Left lung (tissue), 10 donors: ENCODE results near the gene RNU5B-1. TPM values are rescaled to one million over a fixed set of nuclear protein-coding genes. Genes with fewer than 3 reads are reported as not detected.

ENCODE experiments used
- ATAC-seq: fragments of 200-7000 bp; cut with Tn5 transposase; one replicate; pipeline ENCODE4 v1.9.1; 2020; ENCODE audit warnings: moderate library complexity
- DNase-seq, 4 donors: peaks; one replicate each; pipeline ENCODE4 v3.0.0-alpha.2; 2013 to 2020
- H3K27ac ChIP-seq, 2 donors: fragments of 200-600 bp; sonication (generic) in 1 of 2; one replicate each; pipeline versions ENCODE4 v1.5.0 to v1.8.0; 2020 to 2021
- H3K27me3 ChIP-seq, 2 donors: fragments of 200-600 bp; sonication (generic) in 1 of 2; one replicate each; pipeline versions ENCODE4 v1.5.0 to v1.8.0; 2020 to 2021
- H3K36me3 ChIP-seq, 2 donors: fragments of 200-600 bp; sonication (generic) in 1 of 2; one replicate each; pipeline versions ENCODE4 v1.5.0 to v1.8.0; 2020 to 2021
- H3K4me1 ChIP-seq, 2 donors: fragments of 200-600 bp; one replicate each; pipeline ENCODE4 v1.8.0; 2021
- H3K4me3 ChIP-seq, 2 donors: fragments of 200-600 bp; sonication (generic) in 1 of 2; one replicate each; pipeline versions ENCODE4 v1.5.0 to v1.8.0; 2020 to 2021; ENCODE audit warnings: mild to moderate bottlenecking in 1 of 2
- H3K9me3 ChIP-seq, 2 donors: fragments of 200-600 bp; sonication (generic) in 1 of 2; one replicate each; pipeline versions ENCODE4 v1.5.0 to v1.8.0; 2020 to 2021
- intact Hi-C, 2 donors: fragments of 100-400 bp; cut with DNase I; formaldehyde crosslinking; loops; one replicate each; pipeline versions ENCODE4 v1.11.2 to v1.14.2; 2022
- polyA plus RNA-seq, 6 donors: library from polyadenylated mRNA; unstranded; fragments of 120-200 nt; gene quantifications; one replicate each; pipeline ENCODE4 v1.2.1, GENCODE V29; 2013; ENCODE audit not compliant: insufficient read length in 6 of 6
- total RNA-seq, 2 donors: library from RNA; stranded (reverse); fragmentation: NEBNext Ultra II Directional; extraction: Animal tissue kit (Norgen Biotek cat#: 25700); gene quantifications; one replicate each; pipeline ENCODE4 v1.2.1, GENCODE V29; 2021
- TF ChIP-seq, protein P1 (sequence below), 2 donors: fragments of 200-600 bp; sonication (generic) in 1 of 2; IDR thresholded peaks; one replicate each; pipeline versions ENCODE4 v1.5.0 to v1.8.0; 2021; ENCODE audit warnings: antibody characterized with exemption in 2 of 2
- donor health status: DM: no; HTN: yes; CAD: no.
- donor health status: DM: no; HTN: no; CAD: no.

Gene RNU5B-1
- total and polyA plus RNA-seq, 8 donors: 26.6 TPM; not detected in 7

DNA sequence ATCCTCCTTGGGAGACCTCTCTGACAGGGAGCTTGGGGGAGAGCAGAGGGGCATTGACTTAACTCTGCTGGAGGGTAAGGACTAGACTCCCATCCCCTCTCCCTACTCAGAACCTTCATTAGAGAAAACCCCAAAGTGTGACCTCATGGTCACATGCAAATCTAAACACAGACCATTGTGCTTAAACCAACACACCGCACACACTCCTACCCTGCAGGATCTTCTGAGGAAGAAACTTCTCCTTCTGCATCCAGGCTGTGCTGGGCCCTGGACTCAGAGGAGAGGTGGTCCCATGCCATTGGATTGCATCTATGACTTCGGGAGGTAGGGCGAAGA, 17.0 kb upstream of the RNU5B-1 start:
- TF ChIP-seq, protein P1, sequence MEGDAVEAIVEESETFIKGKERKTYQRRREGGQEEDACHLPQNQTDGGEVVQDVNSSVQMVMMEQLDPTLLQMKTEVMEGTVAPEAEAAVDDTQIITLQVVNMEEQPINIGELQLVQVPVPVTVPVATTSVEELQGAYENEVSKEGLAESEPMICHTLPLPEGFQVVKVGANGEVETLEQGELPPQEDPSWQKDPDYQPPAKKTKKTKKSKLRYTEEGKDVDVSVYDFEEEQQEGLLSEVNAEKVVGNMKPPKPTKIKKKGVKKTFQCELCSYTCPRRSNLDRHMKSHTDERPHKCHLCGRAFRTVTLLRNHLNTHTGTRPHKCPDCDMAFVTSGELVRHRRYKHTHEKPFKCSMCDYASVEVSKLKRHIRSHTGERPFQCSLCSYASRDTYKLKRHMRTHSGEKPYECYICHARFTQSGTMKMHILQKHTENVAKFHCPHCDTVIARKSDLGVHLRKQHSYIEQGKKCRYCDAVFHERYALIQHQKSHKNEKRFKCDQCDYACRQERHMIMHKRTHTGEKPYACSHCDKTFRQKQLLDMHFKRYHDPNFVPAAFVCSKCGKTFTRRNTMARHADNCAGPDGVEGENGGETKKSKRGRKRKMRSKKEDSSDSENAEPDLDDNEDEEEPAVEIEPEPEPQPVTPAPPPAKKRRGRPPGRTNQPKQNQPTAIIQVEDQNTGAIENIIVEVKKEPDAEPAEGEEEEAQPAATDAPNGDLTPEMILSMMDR (IDR thresholded peaks at IDR 0.05): no peak
- Histone ChIP-seq H3K9me3 (no peaks in the 10 kb centered on the region), H3K4me1 (peaks cover 12 to 17% of the 10 kb centered on the region in 2 donors), H3K36me3 (no peaks in the 10 kb centered on the region), H3K27me3 (no peaks in the 10 kb centered on the region), H3K4me3 (peak overlapping the region in 1 of 2 donors; percentile 70), H3K27ac (peak overlapping the region; percentile 80 to 82)
- ATAC-seq: no peak
- no peak for DNase-seq
- intact Hi-C loops: no loop called here

DNA sequence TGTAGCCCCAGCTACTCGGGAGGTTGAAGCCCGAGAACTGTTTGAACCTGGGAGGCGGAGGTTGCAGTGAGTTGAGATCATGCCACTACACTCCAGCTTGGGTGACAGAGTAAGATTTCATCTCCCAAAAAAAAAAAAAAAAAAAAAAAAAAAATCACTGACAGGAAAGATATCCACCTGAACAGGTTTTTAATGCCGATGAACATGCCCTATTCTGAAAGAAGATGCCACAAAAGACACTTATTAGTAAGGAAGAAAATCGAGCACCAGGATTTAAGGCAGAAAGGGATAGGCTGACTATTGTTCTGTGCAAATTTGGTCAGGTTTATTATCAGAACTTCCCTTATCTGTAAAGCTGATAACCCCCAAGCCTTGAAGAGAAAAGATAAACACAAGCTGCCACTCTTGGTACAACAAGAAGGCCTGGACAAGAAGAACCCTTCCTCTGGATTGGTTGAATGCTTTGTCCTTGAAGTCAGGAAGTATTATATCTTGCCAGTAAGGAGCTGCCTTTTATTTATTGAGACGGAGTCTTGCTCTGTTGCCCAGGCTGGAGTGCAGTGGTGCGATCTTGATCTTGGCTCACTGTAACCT, 15.1 kb upstream of the RNU5B-1 start:
- H3K27me3 ChIP-seq: no peaks in the 10 kb centered on the region
- TF ChIP-seq, protein P1 (IDR thresholded peaks at IDR 0.05): no peak
- peaks cover 12 to 29% of the 10 kb centered on the region in 2 donors for H3K4me1 ChIP-seq
- H3K27ac ChIP-seq: no peak overlapping the region
- intact Hi-C loops: no loop called here
- no peaks in the 10 kb centered on the region for H3K36me3 ChIP-seq
- DNase-seq (no peak), ATAC-seq (no peak)
- H3K4me3 ChIP-seq: no peak overlapping the region
- H3K9me3 ChIP-seq: no peaks in the 10 kb centered on the region

DNA sequence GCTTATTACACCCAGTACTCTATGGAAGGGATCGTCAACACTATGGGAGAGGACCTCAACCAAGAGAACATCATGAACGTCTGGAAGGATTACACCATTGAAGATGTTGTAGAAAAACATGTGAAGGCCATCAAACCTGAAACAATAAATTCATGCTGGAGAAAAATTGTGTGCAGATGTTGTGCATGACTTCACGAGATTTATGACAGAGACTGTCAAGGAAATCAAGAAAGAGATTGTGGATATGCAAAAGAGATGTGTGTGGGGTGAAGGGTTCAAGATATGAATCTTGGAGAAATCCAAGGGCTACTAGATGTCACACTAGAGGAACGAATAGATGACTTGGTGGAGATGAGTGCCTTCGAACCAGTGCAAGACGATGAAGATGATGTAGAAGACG, 14.2 kb upstream of the RNU5B-1 start:
- TF ChIP-seq, protein P1 (IDR thresholded peaks at IDR 0.05): no peak
- intact Hi-C loops: no loop called here
- Histone ChIP-seq H3K27ac (no peak overlapping the region), H3K27me3 (no peaks in the 10 kb centered on the region), H3K36me3 (no peaks in the 10 kb centered on the region), H3K9me3 (no peaks in the 10 kb centered on the region), H3K4me3 (no peak overlapping the region), H3K4me1 (peaks cover 10 to 27% of the 10 kb centered on the region in 2 donors)
- no peak for ATAC-seq
- DNase-seq: no peak

DNA sequence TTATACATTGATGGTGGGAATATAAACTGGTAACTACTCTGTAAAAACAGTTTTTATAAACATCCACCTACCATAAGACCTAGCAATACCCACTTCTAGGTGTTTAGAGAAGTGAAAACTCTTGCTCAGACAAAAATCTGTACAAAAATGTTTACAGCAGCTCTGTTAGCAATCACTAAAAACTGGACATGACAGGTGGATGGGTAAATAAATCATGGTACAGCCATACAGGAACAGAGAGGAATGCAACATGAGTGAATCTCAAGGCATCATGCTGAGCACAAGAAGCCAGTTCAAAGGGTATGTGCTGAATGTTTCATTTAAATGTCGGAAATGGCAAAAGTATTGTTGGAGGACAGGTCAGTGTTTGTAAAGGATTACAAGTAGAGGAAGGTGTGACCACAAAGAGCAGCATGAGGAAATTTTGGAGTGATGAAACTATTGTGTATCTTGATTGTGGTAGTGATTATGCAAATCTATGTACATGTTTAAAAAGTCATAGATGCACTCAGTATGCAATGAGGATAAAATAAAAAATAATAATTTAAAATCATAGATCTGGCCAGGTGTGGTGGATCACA, 11.4 kb upstream of the RNU5B-1 start:
- intact Hi-C loops: no loop called here
- no peaks in the 10 kb centered on the region for H3K36me3 ChIP-seq
- H3K27ac ChIP-seq: peak overlapping the region in 1 of 2 donors; percentile 70
- H3K27me3 ChIP-seq: no peaks in the 10 kb centered on the region
- TF ChIP-seq, protein P1 (IDR thresholded peaks at IDR 0.05): no peak
- ATAC-seq (no peak), DNase-seq (no peak)
- no peaks in the 10 kb centered on the region for H3K9me3 ChIP-seq
- H3K4me1 ChIP-seq: peaks cover 0 to 37% of the 10 kb centered on the region in 2 donors
- H3K4me3 ChIP-seq: no peak overlapping the region

DNA sequence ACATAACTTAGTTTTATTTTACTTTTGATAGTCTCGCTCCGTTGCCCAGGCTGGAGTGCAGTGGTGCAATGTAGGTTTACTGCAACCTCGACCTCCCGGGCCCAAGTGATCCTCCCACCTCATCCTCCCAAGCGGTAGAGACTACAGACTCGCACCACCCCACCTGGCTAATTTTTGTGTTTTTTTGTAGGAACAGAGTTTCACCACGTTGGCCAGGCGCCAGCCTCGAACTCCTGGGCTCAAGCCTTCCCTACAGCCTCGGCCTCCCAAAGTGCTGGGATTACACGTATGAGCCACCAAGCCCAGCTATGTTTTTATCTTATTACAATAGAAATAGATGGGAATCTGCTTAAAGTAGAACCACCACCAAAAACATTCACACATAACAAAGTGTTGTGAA, 5.7 kb upstream of the RNU5B-1 start:
- no peak for DNase-seq
- Histone ChIP-seq H3K4me1 (peaks cover 4 to 39% of the 10 kb centered on the region in 2 donors), H3K36me3 (no peaks in the 10 kb centered on the region), H3K9me3 (no peaks in the 10 kb centered on the region), H3K27ac (no peak overlapping the region), H3K4me3 (no peak overlapping the region), H3K27me3 (no peaks in the 10 kb centered on the region)
- intact Hi-C loops: no loop called here
- ATAC-seq: no peak
- TF ChIP-seq, protein P1 (IDR thresholded peaks at IDR 0.05): no peak
